Endothelial cell of umbilical vein (primary cell): ENCODE measurements around the gene ENTREP1.

Source experiments
- CTCF ChIP-seq, 2 donors: IDR thresholded peaks; 1 replicate in 1 of 2; 2 replicates in 1 of 2; pipeline ENCODE4 v1.5.1; 2011; ENCODE audit warnings: low read length in 2 of 2, mild to moderate bottlenecking in 2 of 2, moderate library complexity in 2 of 2, control low read depth in 1 of 2, inconsistent platforms in 1 of 2, low read depth in 1 of 2; ENCODE audit not compliant: insufficient read depth in 1 of 2; ENCODE audit errors: extremely low read depth in 1 of 2
- EZH2 ChIP-seq: IDR thresholded peaks from 2 replicates; pipeline ENCODE4 v1.6.1; 2012; ENCODE audit warnings: borderline replicate concordance, low read depth, mild to moderate bottlenecking, moderate library complexity, low read length, inconsistent platforms; ENCODE audit not compliant: severe bottlenecking
- FOS ChIP-seq: IDR thresholded peaks from 2 replicates; pipeline ENCODE4 v1.6.1; 2011; ENCODE audit warnings: mild to moderate bottlenecking, low read length, moderate library complexity, borderline replicate concordance; ENCODE audit not compliant: insufficient read depth
- JUN ChIP-seq: IDR thresholded peaks from 2 replicates; pipeline ENCODE4 v1.6.1; 2011; ENCODE audit warnings: borderline replicate concordance, low read depth; ENCODE audit not compliant: insufficient read length, insufficient read depth
- MAX ChIP-seq: IDR thresholded peaks from 2 replicates; pipeline ENCODE4 v1.6.1; 2011; ENCODE audit not compliant: insufficient read depth, insufficient read length
- POLR2A ChIP-seq: IDR thresholded peaks from 2 replicates; pipeline ENCODE4 v1.6.1; 2012; ENCODE audit warnings: low read depth, mild to moderate bottlenecking, control low read depth, low read length
- POLR2AphosphoS5 ChIP-seq: IDR thresholded peaks from 2 replicates; pipeline ENCODE4 v1.6.1; 2012; ENCODE audit warnings: low read depth, mild to moderate bottlenecking, control low read depth, low read length, moderate library complexity; ENCODE audit not compliant: insufficient read depth

GRCh38 chr9:69313175-69313574, 11.8 kb upstream of the ENTREP1 start:
- TF ChIP-seq CTCF (IDR thresholded peaks at IDR 0.05; ENCODE audit: extremely low read depth in 1 of 2, insufficient read depth in 1 of 2, low read depth in 1 of 2, low read length in 2 of 2) (no peak), POLR2A (no peak), MAX (no peak), POLR2AphosphoS5 (no peak), EZH2 (no peak), FOS (no peak), JUN (no peak)
